SK-MEL-5 (cell line): ENCODE data around the gene ATP2B2. TPM values are rescaled to one million over a fixed set of nuclear protein-coding genes. Genes with fewer than 3 reads are reported as not detected.

Experiments used
- DNase-seq: peaks from one replicate; pipeline ENCODE4 v3.0.0-alpha.2; 2016; ENCODE audit warnings: low read depth, low spot score
- in situ Hi-C: cut with HindIII; loops from 2 replicates; pipeline ENCODE4 v1.10.0; 2016; ENCODE audit warnings: low sequenced_read_pairs, high pct_unique_total_duplicates, low pct_unique_long_range_greater_than_20kb
- total RNA-seq: library from RNA; depleted of rRNA; stranded (reverse); fragments of >200 nt; shearing (Covaris generic); gene quantifications from 2 replicates; pipeline ENCODE4 v1.2.3, GENCODE V29; 2014

Gene ATP2B2
- total RNA-seq, 1 experiment from 2014 or later: not detected

GRCh38 chr3:10485806-10486205 is 19.6 kb downstream of the ATP2B2 start:
- no peak for DNase-seq
- in situ Hi-C loops: no loop called here

GRCh38 chr3:10485380-10485779 is 20.0 kb downstream of the ATP2B2 start:
- in situ Hi-C loops: no loop called here
- no peak for DNase-seq

- no peak for DNase-seq
- in situ Hi-C loops: no loop called here
These were observed 20.7 kb downstream of the ATP2B2 start for GRCh38 chr3:10484709-10485108.

- in situ Hi-C loops: no loop called here
- no peak for DNase-seq
These were observed 21.6 kb downstream of the ATP2B2 start for GRCh38 chr3:10483686-10484345.

- in situ Hi-C loops: no loop called here
- DNase-seq: no peak
These were observed 22.1 kb downstream of the ATP2B2 start for GRCh38 chr3:10483364-10483675.

GRCh38 chr3:10482631-10483363 is 22.6 kb downstream of the ATP2B2 start:
- no peak for DNase-seq
- in situ Hi-C loops: no loop called here

- in situ Hi-C loops: no loop called here
- DNase-seq: no peak
These were observed 24.5 kb downstream of the ATP2B2 start for GRCh38 chr3:10480871-10481378.

GRCh38 chr3:10479311-10479710 is 26.1 kb downstream of the ATP2B2 start:
- in situ Hi-C loops: no loop called here
- no peak for DNase-seq

GRCh38 chr3:10475983-10476382 is 29.4 kb downstream of the ATP2B2 start:
- in situ Hi-C loops: no loop called here
- no peak for DNase-seq

- no peak for DNase-seq
- in situ Hi-C loops: no loop called here
These were observed 30.5 kb downstream of the ATP2B2 start for GRCh38 chr3:10474847-10475246.

GRCh38 chr3:10474275-10474646 is 31.1 kb downstream of the ATP2B2 start:
- no peak for DNase-seq
- in situ Hi-C loops: no loop called here

GRCh38 chr3:10473581-10474274 is 31.7 kb downstream of the ATP2B2 start:
- in situ Hi-C loops: no loop called here
- DNase-seq: no peak

- in situ Hi-C loops: no loop called here
These were observed 32.4 kb downstream of the ATP2B2 start for GRCh38 chr3:10472877-10473440.

GRCh38 chr3:10471054-10471688 is 34.2 kb downstream of the ATP2B2 start:
- no peak for DNase-seq
- in situ Hi-C loops: no loop called here

More at GRCh38 chr3:10472877-10473440, 32.4 kb downstream of the ATP2B2 start:
- no peak for DNase-seq

GRCh38 chr3:10470120-10471053 is 35.0 kb downstream of the ATP2B2 start:
- no peak for DNase-seq
- in situ Hi-C loops: no loop called here

GRCh38 chr3:10469441-10470119 is 35.8 kb downstream of the ATP2B2 start:
- no peak for DNase-seq
- in situ Hi-C loops: no loop called here
